ENCODE measurements around the gene PRR15L. TPM values are rescaled to one million over a fixed set of nuclear protein-coding genes. Genes with fewer than 3 reads are reported as not detected.

The PRR15L gene
- total and polyA plus RNA-seq, 12 donors = 0.03 to 0.24 (median 0.19) TPM; not detected in 9

DNA sequence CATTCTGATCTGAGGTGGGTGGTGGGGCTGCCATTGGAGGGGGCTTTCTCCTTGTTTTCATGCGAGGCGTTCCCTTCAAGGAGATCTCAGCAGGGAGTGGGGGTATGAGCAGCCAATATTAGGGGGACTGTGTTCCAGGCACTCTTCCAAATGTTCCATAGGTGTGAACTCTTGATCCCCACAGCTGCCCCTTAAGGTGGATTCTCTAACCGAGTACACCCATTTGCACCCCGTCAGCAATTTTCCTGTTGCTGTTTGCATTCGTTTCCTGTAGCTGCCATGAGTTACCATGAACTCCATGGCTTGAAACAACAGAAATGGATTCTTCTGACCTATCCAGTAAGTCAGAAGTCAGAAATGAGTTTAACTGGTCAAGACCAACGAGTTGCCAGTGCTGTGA lies 3.7 kb upstream of the PRR15L start:
- H3K36me3 ChIP-seq (replicated peaks in 1 of 2) = no peaks in the 10 kb centered on the region
- TF ChIP-seq, protein P1, sequence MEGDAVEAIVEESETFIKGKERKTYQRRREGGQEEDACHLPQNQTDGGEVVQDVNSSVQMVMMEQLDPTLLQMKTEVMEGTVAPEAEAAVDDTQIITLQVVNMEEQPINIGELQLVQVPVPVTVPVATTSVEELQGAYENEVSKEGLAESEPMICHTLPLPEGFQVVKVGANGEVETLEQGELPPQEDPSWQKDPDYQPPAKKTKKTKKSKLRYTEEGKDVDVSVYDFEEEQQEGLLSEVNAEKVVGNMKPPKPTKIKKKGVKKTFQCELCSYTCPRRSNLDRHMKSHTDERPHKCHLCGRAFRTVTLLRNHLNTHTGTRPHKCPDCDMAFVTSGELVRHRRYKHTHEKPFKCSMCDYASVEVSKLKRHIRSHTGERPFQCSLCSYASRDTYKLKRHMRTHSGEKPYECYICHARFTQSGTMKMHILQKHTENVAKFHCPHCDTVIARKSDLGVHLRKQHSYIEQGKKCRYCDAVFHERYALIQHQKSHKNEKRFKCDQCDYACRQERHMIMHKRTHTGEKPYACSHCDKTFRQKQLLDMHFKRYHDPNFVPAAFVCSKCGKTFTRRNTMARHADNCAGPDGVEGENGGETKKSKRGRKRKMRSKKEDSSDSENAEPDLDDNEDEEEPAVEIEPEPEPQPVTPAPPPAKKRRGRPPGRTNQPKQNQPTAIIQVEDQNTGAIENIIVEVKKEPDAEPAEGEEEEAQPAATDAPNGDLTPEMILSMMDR (IDR thresholded peaks at IDR 0.05) = no peak
- no peak for TF ChIP-seq POLR2A (IDR thresholded peaks at IDR 0.05)
- WGBS, 4 donors = 84 to 88% (median 87%) methylated on average over 6 of the region's 6 CpGs
- no peaks in the 10 kb centered on the region for H3K9me3 ChIP-seq (replicated peaks in 1 of 3)
- H3K27me3 ChIP-seq = no peaks in the 10 kb centered on the region
- no peak overlapping the region for H3K4me3 ChIP-seq
- H3K4me1 ChIP-seq (replicated peaks in 1 of 2) = no peaks in the 10 kb centered on the region
- no peak for DNase-seq
- intact Hi-C loops (cut with DNase I) = loop anchor here in 1 of 2 donors (5.0 kb wide), 1 partner anchor 124 kb away; no protein-coding TSS in a partner anchor
- H3K27ac ChIP-seq = no peak overlapping the region

DNA sequence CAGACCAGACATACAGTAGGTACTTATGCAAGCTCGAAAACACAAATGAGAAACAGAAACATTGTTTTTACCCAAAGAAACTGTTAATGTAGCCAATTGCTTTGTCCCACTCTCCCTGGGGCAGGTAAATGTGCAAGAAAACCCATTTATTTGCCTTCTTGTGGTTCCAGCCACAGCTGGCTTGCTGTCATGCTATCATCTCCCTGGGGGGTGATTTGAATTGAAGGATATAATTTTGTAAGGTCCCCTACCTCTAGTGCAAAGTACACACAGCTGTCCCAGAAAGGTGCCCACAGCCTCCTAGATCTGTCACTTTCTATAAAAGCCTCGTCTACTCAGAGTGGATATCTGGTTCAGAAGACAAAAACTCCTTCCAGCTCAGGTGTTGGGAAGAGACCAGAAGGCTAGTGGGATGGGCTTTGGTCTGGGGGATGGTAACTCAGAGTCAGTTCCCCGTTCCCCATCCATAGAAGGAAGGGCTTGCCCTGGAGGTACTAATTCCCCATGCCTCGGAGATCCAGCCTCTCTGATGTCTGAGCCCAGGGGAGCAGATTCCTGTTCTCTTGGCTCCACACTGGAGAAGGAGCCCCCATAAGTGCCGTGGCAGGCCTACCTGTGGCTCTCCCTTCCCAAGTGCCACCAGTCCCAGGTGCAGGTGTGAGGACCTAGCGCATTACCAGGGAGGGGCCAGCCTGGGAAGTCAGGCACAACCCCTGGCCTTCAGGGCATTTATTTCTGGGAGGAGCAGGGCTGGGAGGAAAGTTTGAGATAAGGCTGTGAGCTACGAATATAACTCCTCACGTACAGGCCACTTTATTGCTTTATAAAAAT lies 2.4 kb upstream of the PRR15L start:
- WGBS, 4 donors = 55 to 85% (median 76%) methylated on average over 4 to 8 of the region's 8 CpGs
- no peak for DNase-seq
- Histone ChIP-seq H3K4me3 (no peak overlapping the region), H3K36me3 (replicated peaks in 1 of 2) (no peaks in the 10 kb centered on the region), H3K9me3 (replicated peaks in 1 of 3) (no peaks in the 10 kb centered on the region), H3K4me1 (replicated peaks in 1 of 2) (no peaks in the 10 kb centered on the region), H3K27ac (no peak overlapping the region), H3K27me3 (no peaks in the 10 kb centered on the region)
- TF ChIP-seq POLR2A (IDR thresholded peaks at IDR 0.05) = no peak
- TF ChIP-seq, protein P1 (IDR thresholded peaks at IDR 0.05) = no peak
- intact Hi-C loops (cut with DNase I) = loop anchor here (5.0 to 10.0 kb wide), 3 partner anchors 55 to 123 kb away; no protein-coding TSS in a partner anchor

DNA sequence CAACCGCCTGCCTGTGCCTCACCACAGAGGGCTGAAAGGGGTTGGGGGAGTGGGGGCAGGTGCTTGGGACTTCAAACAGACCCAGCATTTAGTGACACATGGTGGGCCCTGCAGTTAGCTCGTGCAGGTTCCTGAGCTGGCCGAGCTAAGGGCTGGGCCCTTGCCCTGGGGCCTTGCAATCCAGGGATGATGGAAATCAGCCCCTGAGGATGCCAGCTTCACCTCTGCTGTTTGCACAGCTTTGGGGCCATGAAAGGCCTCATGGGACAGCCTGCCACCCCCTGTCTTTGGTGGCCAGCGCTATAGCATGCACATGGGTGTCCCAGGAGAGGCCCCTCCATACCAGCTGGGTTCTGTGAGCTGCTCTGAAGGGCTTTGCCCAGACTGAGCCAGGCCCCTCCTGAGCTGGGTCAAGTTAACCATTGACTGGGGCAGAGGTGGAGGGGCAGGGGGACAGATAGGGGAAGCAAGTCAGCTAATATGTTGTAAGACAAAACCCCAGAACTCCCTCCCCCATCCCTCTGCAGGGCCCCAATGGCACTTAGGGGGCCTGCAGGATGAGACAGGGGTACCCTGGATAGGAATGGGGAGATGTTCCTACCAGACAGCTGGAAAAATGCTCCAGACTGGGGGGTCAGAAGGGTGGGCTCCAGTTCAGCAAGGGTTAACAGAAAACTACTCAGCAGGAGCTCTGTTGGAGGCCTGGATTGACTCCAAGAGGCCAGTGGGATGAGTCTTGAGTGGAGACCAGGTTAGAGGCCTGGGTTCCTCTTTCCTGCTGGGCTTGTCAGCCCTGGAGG lies 692 bp downstream of the PRR15L start:
- H3K27me3 ChIP-seq = no peaks in the 10 kb centered on the region
- no peaks in the 10 kb centered on the region for H3K36me3 ChIP-seq (replicated peaks in 1 of 2)
- TF ChIP-seq POLR2A (IDR thresholded peaks at IDR 0.05) = no peak
- TF ChIP-seq, protein P1 (IDR thresholded peaks at IDR 0.05) = no peak
- DNase-seq = no peak
- 43 to 88% (median 80%) methylated on average over 2 to 4 of the region's 4 CpGs for WGBS, 4 donors
- no peaks in the 10 kb centered on the region for H3K4me1 ChIP-seq (replicated peaks in 1 of 2)
- intact Hi-C loops (cut with DNase I) = loop anchor here (5.0 to 10.0 kb wide), 2 partner anchors 55 to 58 kb away; no protein-coding TSS in a partner anchor
- no peak overlapping the region for H3K27ac ChIP-seq
- H3K4me3 ChIP-seq = no peak overlapping the region
- no peaks in the 10 kb centered on the region for H3K9me3 ChIP-seq (replicated peaks in 1 of 3)

All from adrenal gland (tissue), 12 donors.